Measurements from ENCODE around the gene SORCS3. TPM values are rescaled to one million over a fixed set of nuclear protein-coding genes. Genes with fewer than 3 reads are reported as not detected.

Gene SORCS3
- total RNA-seq, 1 donor: 0.27 TPM

DNA sequence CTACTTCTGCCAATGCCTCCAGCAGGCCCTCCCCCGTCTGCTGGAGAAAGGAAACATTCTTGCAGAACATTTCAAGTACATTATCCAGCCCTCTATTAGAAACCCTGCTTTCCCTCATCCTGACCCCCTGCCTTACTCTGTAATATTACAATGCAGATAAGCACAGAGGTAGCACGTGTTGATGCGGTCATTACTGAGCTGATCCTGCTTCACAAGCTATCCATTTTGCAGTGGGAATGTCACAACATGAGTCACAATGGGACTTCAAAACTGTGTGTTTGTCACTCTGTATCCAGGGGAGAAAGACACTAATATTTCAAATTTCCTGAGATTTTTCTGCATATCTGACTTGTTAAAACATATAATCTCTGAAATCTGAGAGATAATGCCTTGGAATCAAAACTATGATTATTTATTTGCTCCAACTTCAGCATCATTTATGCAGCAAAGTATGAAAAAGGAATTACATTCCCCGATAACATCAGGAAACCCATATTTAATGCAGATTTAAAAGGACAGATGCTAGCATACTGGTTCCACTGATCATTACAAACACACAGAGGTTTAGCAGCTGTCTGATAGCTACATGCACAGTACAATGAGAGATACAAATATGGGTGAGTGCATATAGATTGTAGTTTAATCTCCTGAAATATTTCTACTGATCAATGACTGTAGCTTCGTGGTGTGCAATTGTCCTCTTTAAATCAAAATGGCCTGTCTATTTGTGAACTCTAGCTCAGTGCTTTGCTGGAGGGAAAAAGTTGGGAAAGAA lies 239.7 kb downstream of the SORCS3 start:
- H3K4me3 ChIP-seq (ENCODE audit: low read depth, low read length): no peak overlapping the region
- TF ChIP-seq, protein P1, sequence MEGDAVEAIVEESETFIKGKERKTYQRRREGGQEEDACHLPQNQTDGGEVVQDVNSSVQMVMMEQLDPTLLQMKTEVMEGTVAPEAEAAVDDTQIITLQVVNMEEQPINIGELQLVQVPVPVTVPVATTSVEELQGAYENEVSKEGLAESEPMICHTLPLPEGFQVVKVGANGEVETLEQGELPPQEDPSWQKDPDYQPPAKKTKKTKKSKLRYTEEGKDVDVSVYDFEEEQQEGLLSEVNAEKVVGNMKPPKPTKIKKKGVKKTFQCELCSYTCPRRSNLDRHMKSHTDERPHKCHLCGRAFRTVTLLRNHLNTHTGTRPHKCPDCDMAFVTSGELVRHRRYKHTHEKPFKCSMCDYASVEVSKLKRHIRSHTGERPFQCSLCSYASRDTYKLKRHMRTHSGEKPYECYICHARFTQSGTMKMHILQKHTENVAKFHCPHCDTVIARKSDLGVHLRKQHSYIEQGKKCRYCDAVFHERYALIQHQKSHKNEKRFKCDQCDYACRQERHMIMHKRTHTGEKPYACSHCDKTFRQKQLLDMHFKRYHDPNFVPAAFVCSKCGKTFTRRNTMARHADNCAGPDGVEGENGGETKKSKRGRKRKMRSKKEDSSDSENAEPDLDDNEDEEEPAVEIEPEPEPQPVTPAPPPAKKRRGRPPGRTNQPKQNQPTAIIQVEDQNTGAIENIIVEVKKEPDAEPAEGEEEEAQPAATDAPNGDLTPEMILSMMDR (IDR thresholded peaks at IDR 0.05; ENCODE audit: insufficient read depth, low read length): no peak
- DNase-seq (ENCODE audit: low read depth): no peak

DNA sequence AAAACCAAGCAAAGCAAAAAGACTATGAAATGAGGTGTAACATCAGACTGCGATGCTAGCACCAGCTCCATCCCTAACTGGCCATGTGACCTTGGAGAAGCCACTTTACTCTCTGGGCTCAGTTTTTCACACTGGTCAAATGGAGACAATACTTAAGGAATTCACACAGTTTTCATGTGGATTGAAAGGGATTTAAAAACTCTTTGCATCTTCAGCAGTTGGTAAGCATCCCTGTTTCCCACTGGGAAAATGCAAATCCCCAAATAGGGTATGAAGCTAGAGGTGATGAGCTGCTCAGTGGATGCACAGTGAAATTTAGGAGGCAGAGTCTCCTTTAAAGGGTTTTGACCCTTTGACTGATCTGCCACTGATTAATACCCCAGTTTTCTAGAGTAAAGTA lies 240.7 kb downstream of the SORCS3 start:
- no peak for DNase-seq (ENCODE audit: low read depth)
- TF ChIP-seq, protein P1 (IDR thresholded peaks at IDR 0.05; ENCODE audit: insufficient read depth, low read length): no peak
- H3K4me3 ChIP-seq (ENCODE audit: low read depth, low read length): no peak overlapping the region

DNA sequence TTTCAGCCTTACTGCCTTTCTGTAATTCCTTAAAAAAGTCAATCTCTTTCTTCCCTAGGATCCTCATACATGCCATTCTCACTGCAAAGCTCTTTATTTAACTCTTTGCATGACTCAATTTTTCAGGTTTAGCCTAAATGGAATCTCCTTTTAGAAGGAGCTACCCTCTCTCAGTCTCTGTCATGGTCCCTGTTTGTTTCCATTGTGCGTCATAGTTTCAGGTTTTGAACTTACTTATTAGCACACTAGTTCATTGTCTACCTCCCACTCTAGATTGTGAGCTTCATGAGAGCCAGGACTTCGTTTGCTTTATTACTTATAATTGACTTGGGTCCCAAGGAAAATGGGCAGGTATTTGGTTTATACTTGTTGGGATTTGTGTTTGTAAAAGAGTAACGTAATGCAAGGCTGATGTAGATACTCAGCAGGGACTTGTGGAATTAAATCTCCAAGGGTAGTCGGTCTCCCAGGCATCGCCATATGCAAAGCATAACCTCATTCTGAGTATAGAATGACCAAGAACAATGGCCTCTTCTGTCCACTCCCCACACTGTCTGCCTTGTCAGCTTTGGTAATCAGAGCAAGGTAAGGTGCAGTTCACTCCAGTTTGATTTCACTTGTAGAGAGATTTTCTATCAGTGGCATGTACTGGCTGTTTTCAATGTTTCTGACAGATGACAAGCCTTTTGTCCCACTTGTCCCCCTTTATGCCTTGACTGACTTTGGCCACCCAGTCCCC lies 252.0 kb downstream of the SORCS3 start:
- TF ChIP-seq, protein P1 (IDR thresholded peaks at IDR 0.05; ENCODE audit: insufficient read depth, low read length): no peak
- H3K4me3 ChIP-seq (ENCODE audit: low read depth, low read length): no peak overlapping the region

DNA sequence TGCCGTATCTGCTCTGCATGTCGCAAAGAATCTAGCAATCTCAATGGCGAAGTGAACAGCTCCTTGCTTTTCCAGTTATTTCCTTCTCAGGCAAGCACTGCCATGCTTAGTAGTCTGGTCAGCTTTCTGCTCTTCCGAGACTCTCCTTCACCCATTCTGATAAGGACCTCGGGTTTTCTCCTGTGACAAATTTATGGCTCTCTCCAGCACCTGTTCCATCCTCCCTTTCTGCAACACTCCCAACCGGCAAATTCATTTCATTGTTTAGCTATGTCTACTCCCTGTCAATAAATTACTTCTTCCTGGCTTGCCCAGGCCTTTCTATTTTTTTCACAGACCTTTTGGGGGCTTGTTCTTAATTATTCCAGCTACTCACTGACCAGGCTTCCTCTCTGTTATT lies 252.6 kb downstream of the SORCS3 start:
- TF ChIP-seq, protein P1 (IDR thresholded peaks at IDR 0.05; ENCODE audit: insufficient read depth, low read length): no peak

More for the DNA sequence above, 252.0 kb downstream of the SORCS3 start:
- no peak for DNase-seq (ENCODE audit: low read depth)

DNA sequence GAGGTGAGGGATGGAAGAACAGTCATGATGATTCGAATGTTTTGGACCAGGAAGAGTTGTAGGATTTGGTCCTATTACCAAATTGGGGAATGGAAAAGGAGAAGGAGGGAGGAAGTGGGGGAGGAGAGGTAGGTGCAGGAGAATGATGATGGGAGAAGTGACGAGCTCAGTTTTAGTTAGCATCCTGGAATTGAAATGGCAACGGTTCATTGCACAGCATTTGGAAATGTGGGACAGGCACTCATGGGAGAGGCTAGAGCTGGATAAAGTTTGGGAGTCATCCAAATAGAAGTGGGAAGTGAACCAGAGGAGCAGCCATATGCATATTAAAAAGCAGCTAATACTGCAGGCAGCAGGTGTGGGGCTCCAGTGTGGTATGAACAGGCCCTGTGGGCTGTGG lies 253.6 kb downstream of the SORCS3 start:
- TF ChIP-seq, protein P1 (IDR thresholded peaks at IDR 0.05; ENCODE audit: insufficient read depth, low read length): no peak
- no peak for DNase-seq (ENCODE audit: low read depth)
- no peak overlapping the region for H3K4me3 ChIP-seq (ENCODE audit: low read depth, low read length)

More for the DNA sequence above, 252.6 kb downstream of the SORCS3 start:
- no peak for DNase-seq (ENCODE audit: low read depth)
- H3K4me3 ChIP-seq (ENCODE audit: low read depth, low read length): no peak overlapping the region

DNA sequence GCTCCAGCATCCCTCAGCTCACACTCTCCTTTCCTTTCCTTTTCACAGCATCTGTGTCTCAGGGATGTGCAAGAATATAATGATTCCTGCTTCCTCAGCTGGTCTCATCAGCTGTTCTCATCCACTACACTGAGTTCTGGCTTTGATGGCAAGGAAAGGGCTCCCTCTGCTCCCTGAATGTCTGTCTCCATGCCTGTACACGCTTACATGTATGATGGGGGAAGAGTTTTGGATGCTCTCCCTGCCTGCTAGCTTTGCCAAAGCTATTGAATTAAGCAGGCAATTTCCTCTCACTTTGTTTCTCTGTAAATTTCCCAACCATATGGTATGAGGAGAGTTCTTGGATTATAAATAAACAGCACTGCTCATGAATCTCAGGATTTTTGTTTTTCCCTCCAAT lies 254.5 kb downstream of the SORCS3 start:
- TF ChIP-seq, protein P1 (IDR thresholded peaks at IDR 0.05; ENCODE audit: insufficient read depth, low read length): no peak
- no peak overlapping the region for H3K4me3 ChIP-seq (ENCODE audit: low read depth, low read length)

More for the DNA sequence above, 254.5 kb downstream of the SORCS3 start:
- DNase-seq (ENCODE audit: low read depth): no peak

All from fibroblast of the aortic adventitia (primary cell).